Activated naive CD8-positive, alpha-beta T cell treated with anti-CD3 and anti-CD28 coated beads, Interleukin-2, amount 50 U/mL, for 24 hours (primary cell): ENCODE results near the gene CHST11.

Experiments used
- ATAC-seq: fragments of 150-1000 bp; cut with Tn5 transposase; one replicate; pipeline ENCODE4 v1.10.0; 2021
- DNase-seq: peaks from one replicate; pipeline ENCODE4 v3.0.0; 2021
- H3K27ac Mint-ChIP-seq: one replicate; pipeline ENCODE4 v1.8.0; 2021; ENCODE audit warnings: mild to moderate bottlenecking, mixed read lengths
- H3K27me3 Mint-ChIP-seq: one replicate; pipeline ENCODE4 v1.8.0; 2021; ENCODE audit warnings: mixed read lengths
- H3K36me3 Mint-ChIP-seq: one replicate; pipeline ENCODE4 v1.8.0; 2021; ENCODE audit warnings: low read depth, mixed read lengths
- H3K4me1 Mint-ChIP-seq: one replicate; pipeline ENCODE4 v1.8.0; 2021; ENCODE audit warnings: mixed read lengths
- H3K4me3 Mint-ChIP-seq: one replicate; pipeline ENCODE4 v1.8.0; 2021; ENCODE audit warnings: mild to moderate bottlenecking, moderate library complexity, mixed read lengths
- H3K9me3 Mint-ChIP-seq: one replicate; pipeline ENCODE4 v1.8.0; 2021; ENCODE audit warnings: mixed read lengths

Gene CHST11

GRCh38 chr12:104488374-104488773 lies 31.6 kb downstream of the CHST11 start:
- Mint-ChIP-seq H3K4me1 (peaks cover 88% of the 10 kb centered on the region), H3K27ac (peak overlapping the region; percentile 11), H3K36me3 (peaks cover 17% of the 10 kb centered on the region), H3K27me3 (no peaks in the 10 kb centered on the region), H3K4me3 (no peak overlapping the region), H3K9me3 (no peaks in the 10 kb centered on the region)
- ATAC-seq = no peak
- DNase-seq = no peak

GRCh38 chr12:104490186-104490585 lies 33.4 kb downstream of the CHST11 start:
- ATAC-seq (no peak), DNase-seq (no peak)
- H3K27ac Mint-ChIP-seq = peak overlapping the region; percentile 86
- H3K27me3 Mint-ChIP-seq = no peaks in the 10 kb centered on the region
- H3K4me1 Mint-ChIP-seq = peaks cover 88% of the 10 kb centered on the region
- peaks cover 11% of the 10 kb centered on the region for H3K36me3 Mint-ChIP-seq
- H3K9me3 Mint-ChIP-seq = no peaks in the 10 kb centered on the region
- H3K4me3 Mint-ChIP-seq = peak overlapping the region; percentile 59

GRCh38 chr12:104490850-104491249 lies 34.1 kb downstream of the CHST11 start:
- Mint-ChIP-seq H3K27ac (peak overlapping the region; percentile 86), H3K36me3 (peaks cover 11% of the 10 kb centered on the region), H3K4me1 (peaks cover 88% of the 10 kb centered on the region), H3K27me3 (no peaks in the 10 kb centered on the region), H3K9me3 (no peaks in the 10 kb centered on the region), H3K4me3 (peak overlapping the region; percentile 59)
- ATAC-seq = no peak
- DNase-seq = no peak

- H3K4me3 Mint-ChIP-seq = no peak overlapping the region
- ATAC-seq (no peak), DNase-seq (no peak)
- peaks cover 88% of the 10 kb centered on the region for H3K4me1 Mint-ChIP-seq
- peaks cover 10% of the 10 kb centered on the region for H3K36me3 Mint-ChIP-seq
- no peak overlapping the region for H3K27ac Mint-ChIP-seq
- H3K27me3 Mint-ChIP-seq = no peaks in the 10 kb centered on the region
- no peaks in the 10 kb centered on the region for H3K9me3 Mint-ChIP-seq
Measured at GRCh38 chr12:104493496-104493895, 36.7 kb downstream of the CHST11 start.

GRCh38 chr12:104494137-104494792 lies 37.5 kb downstream of the CHST11 start:
- DNase-seq = peak; percentile 68
- Mint-ChIP-seq H3K9me3 (no peaks in the 10 kb centered on the region), H3K36me3 (peaks cover 10% of the 10 kb centered on the region), H3K4me1 (peaks cover 93% of the 10 kb centered on the region), H3K4me3 (peak overlapping the region; percentile 62), H3K27me3 (no peaks in the 10 kb centered on the region), H3K27ac (peak overlapping the region; percentile 80)
- ATAC-seq = peak; percentile 79

- ATAC-seq (peak; percentile 56), DNase-seq (no peak)
- H3K27me3 Mint-ChIP-seq = no peaks in the 10 kb centered on the region
- H3K27ac Mint-ChIP-seq = peak overlapping the region; percentile 80
- H3K4me3 Mint-ChIP-seq = peak overlapping the region; percentile 62
- peaks cover 95% of the 10 kb centered on the region for H3K4me1 Mint-ChIP-seq
- peaks cover 10% of the 10 kb centered on the region for H3K36me3 Mint-ChIP-seq
- no peaks in the 10 kb centered on the region for H3K9me3 Mint-ChIP-seq
Measured at GRCh38 chr12:104494793-104495158, 38.0 kb downstream of the CHST11 start.

- peaks cover 10% of the 10 kb centered on the region for H3K36me3 Mint-ChIP-seq
Measured at GRCh38 chr12:104495786-104496185, 39.0 kb downstream of the CHST11 start.

GRCh38 chr12:104496336-104496735 lies 39.6 kb downstream of the CHST11 start:
- no peak overlapping the region for H3K4me3 Mint-ChIP-seq
- no peak for ATAC-seq
- H3K36me3 Mint-ChIP-seq = peaks cover 10% of the 10 kb centered on the region
- no peak overlapping the region for H3K27ac Mint-ChIP-seq
- no peaks in the 10 kb centered on the region for H3K9me3 Mint-ChIP-seq
- no peak for DNase-seq
- H3K27me3 Mint-ChIP-seq = no peaks in the 10 kb centered on the region
- H3K4me1 Mint-ChIP-seq = peaks cover 95% of the 10 kb centered on the region

More at GRCh38 chr12:104495786-104496185, 39.0 kb downstream of the CHST11 start:
- ATAC-seq (no peak), DNase-seq (no peak)
- Mint-ChIP-seq H3K4me1 (peaks cover 95% of the 10 kb centered on the region), H3K9me3 (no peaks in the 10 kb centered on the region), H3K27ac (peak overlapping the region; percentile 47), H3K4me3 (peak overlapping the region; percentile 7), H3K27me3 (no peaks in the 10 kb centered on the region)

- peak; percentile 38 for DNase-seq
- ATAC-seq = peak; percentile 29
- peak overlapping the region; percentile 60 for H3K27ac Mint-ChIP-seq
Measured at GRCh38 chr12:104498211-104498801, 41.6 kb downstream of the CHST11 start.

GRCh38 chr12:104499668-104500332 lies 43.1 kb downstream of the CHST11 start:
- Mint-ChIP-seq H3K4me1 (peaks cover 94% of the 10 kb centered on the region), H3K27me3 (no peaks in the 10 kb centered on the region), H3K9me3 (no peaks in the 10 kb centered on the region), H3K4me3 (no peak overlapping the region), H3K36me3 (peaks cover 11% of the 10 kb centered on the region), H3K27ac (no peak overlapping the region)
- ATAC-seq = no peak
- no peak for DNase-seq

More at GRCh38 chr12:104498211-104498801, 41.6 kb downstream of the CHST11 start:
- peaks cover 11% of the 10 kb centered on the region for H3K36me3 Mint-ChIP-seq
- H3K4me3 Mint-ChIP-seq = peak overlapping the region; percentile 51
- H3K27me3 Mint-ChIP-seq = no peaks in the 10 kb centered on the region
- H3K9me3 Mint-ChIP-seq = no peaks in the 10 kb centered on the region
- peaks cover 98% of the 10 kb centered on the region for H3K4me1 Mint-ChIP-seq

GRCh38 chr12:104501115-104501514 lies 44.4 kb downstream of the CHST11 start:
- H3K36me3 Mint-ChIP-seq = peaks cover 11% of the 10 kb centered on the region
- no peaks in the 10 kb centered on the region for H3K27me3 Mint-ChIP-seq
- no peak overlapping the region for H3K4me3 Mint-ChIP-seq
- H3K27ac Mint-ChIP-seq = peak overlapping the region; percentile 69
- peaks cover 89% of the 10 kb centered on the region for H3K4me1 Mint-ChIP-seq
- H3K9me3 Mint-ChIP-seq = no peaks in the 10 kb centered on the region
- ATAC-seq = no peak
- no peak for DNase-seq

GRCh38 chr12:104501660-104502059 lies 44.9 kb downstream of the CHST11 start:
- H3K4me1 Mint-ChIP-seq = peaks cover 88% of the 10 kb centered on the region
- ATAC-seq (peak; percentile 85), DNase-seq (peak; percentile 38)
- peaks cover 11% of the 10 kb centered on the region for H3K36me3 Mint-ChIP-seq
- H3K27me3 Mint-ChIP-seq = no peaks in the 10 kb centered on the region
- H3K27ac Mint-ChIP-seq = peak overlapping the region; percentile 69
- no peaks in the 10 kb centered on the region for H3K9me3 Mint-ChIP-seq
- H3K4me3 Mint-ChIP-seq = no peak overlapping the region

GRCh38 chr12:104502217-104502616 lies 45.5 kb downstream of the CHST11 start:
- Mint-ChIP-seq H3K9me3 (no peaks in the 10 kb centered on the region), H3K36me3 (peaks cover 10% of the 10 kb centered on the region), H3K27ac (peak overlapping the region; percentile 69), H3K27me3 (no peaks in the 10 kb centered on the region), H3K4me3 (no peak overlapping the region), H3K4me1 (peaks cover 84% of the 10 kb centered on the region)
- DNase-seq = no peak
- no peak for ATAC-seq

GRCh38 chr12:104502638-104503037 lies 45.9 kb downstream of the CHST11 start:
- peaks cover 9% of the 10 kb centered on the region for H3K36me3 Mint-ChIP-seq
- peaks cover 83% of the 10 kb centered on the region for H3K4me1 Mint-ChIP-seq
- H3K9me3 Mint-ChIP-seq = no peaks in the 10 kb centered on the region
- peak overlapping the region; percentile 69 for H3K27ac Mint-ChIP-seq
- no peaks in the 10 kb centered on the region for H3K27me3 Mint-ChIP-seq
- ATAC-seq (no peak), DNase-seq (no peak)
- no peak overlapping the region for H3K4me3 Mint-ChIP-seq

- ATAC-seq (no peak), DNase-seq (no peak)
- peaks cover 83% of the 10 kb centered on the region for H3K4me1 Mint-ChIP-seq
- H3K4me3 Mint-ChIP-seq = no peak overlapping the region
- no peaks in the 10 kb centered on the region for H3K9me3 Mint-ChIP-seq
- no peak overlapping the region for H3K27ac Mint-ChIP-seq
- H3K27me3 Mint-ChIP-seq = no peaks in the 10 kb centered on the region
- H3K36me3 Mint-ChIP-seq = peaks cover 9% of the 10 kb centered on the region
Measured at GRCh38 chr12:104503191-104503590, 46.4 kb downstream of the CHST11 start.
